Measurements from ENCODE around the gene DRAP1.

Gene DRAP1

GRCh38 chr11:65906602-65907001 lies 12.6 kb upstream of the DRAP1 start:
- DNase-seq, result no peak

- DNase-seq, result no peak
Measured at GRCh38 chr11:65907878-65908277, 11.3 kb upstream of the DRAP1 start.

- peak; percentile 83 for DNase-seq
Measured at GRCh38 chr11:65911682-65912568, 7.3 kb upstream of the DRAP1 start.

- DNase-seq, result no peak
Measured at GRCh38 chr11:65912845-65913244, 6.4 kb upstream of the DRAP1 start.

- no peak for DNase-seq
Measured at GRCh38 chr11:65915101-65915820, 4.0 kb upstream of the DRAP1 start.

GRCh38 chr11:65915821-65916251 lies 3.4 kb upstream of the DRAP1 start:
- no peak for DNase-seq

GRCh38 chr11:65916391-65916790 lies 2.8 kb upstream of the DRAP1 start:
- no peak for DNase-seq

- no peak for DNase-seq
Measured at GRCh38 chr11:65917077-65917433, 2.2 kb upstream of the DRAP1 start.

- DNase-seq, result no peak
Measured at GRCh38 chr11:65917434-65918210, 1.6 kb upstream of the DRAP1 start.

GRCh38 chr11:65918211-65919140 lies 750 bp upstream of the DRAP1 start, which contains the start of gene C11orf68:
Gene C11orf68, minus strand, starts transcription at chr11:65919062. Its CDS starts 31 bp downstream, at chr11:65919031.
- DNase-seq, result no peak

- DNase-seq, result no peak
Measured at GRCh38 chr11:65919573-65920371, 546 bp downstream of the DRAP1 start.

- DNase-seq, result no peak
Measured at GRCh38 chr11:65920372-65920802, 1.2 kb downstream of the DRAP1 start.

- DNase-seq, result no peak
Measured at GRCh38 chr11:65921033-65921555, 1.9 kb downstream of the DRAP1 start.

GRCh38 chr11:65921876-65922275 lies 2.6 kb downstream of the DRAP1 start:
- no peak for DNase-seq

GRCh38 chr11:65922565-65922964 lies 3.3 kb downstream of the DRAP1 start:
- no peak for DNase-seq

- DNase-seq, result no peak
Measured at GRCh38 chr11:65925397-65925796, 6.2 kb downstream of the DRAP1 start.

- DNase-seq, result no peak
Measured at GRCh38 chr11:65927904-65928397, 8.7 kb downstream of the DRAP1 start.

- DNase-seq, result no peak
Measured at GRCh38 chr11:65928667-65929066, 9.4 kb downstream of the DRAP1 start.

- DNase-seq, result no peak
Measured at GRCh38 chr11:65931773-65932557, 12.7 kb downstream of the DRAP1 start.

- DNase-seq, result no peak
Measured at GRCh38 chr11:65932558-65932919, 13.3 kb downstream of the DRAP1 start.
